ENCODE measurements around the gene STX1A. TPM values are rescaled to one million over a fixed set of nuclear protein-coding genes. Genes with fewer than 3 reads are reported as not detected.

The STX1A gene
- total RNA-seq, 3 donors from 2014 or later = 5.9 to 9.5 (median 8.5) TPM

GRCh38 chr7:73708961-73709549, 10.4 kb downstream of the STX1A start:
- TF ChIP-seq CTCF (IDR thresholded peaks at IDR 0.05) = no peak
- Histone ChIP-seq H3K27me3 (no peaks in the 10 kb centered on the region), H3K9me3 (no peaks in the 10 kb centered on the region), H3K27ac (no peak overlapping the region), H3K4me3 (no peak overlapping the region), H3K4me1 (no peaks in the 10 kb centered on the region), H3K36me3 (no peaks in the 10 kb centered on the region)
- no peak for DNase-seq (ENCODE audit: low spot score in 2 of 2)
- intact Hi-C loops (cut with DNase I; ENCODE audit: low total_unique reads) = no loop called here

- peak; percentile 87 to 95 for DNase-seq (ENCODE audit: low spot score in 2 of 2)
- intact Hi-C loops (cut with DNase I; ENCODE audit: low total_unique reads) = no loop called here
- no peak for TF ChIP-seq POLR2A (IDR thresholded peaks at IDR 0.05)
- peak in 1 of 3 donors; percentile 12 for TF ChIP-seq POLR2AphosphoS5 (IDR thresholded peaks at IDR 0.05)
- Histone ChIP-seq H3K4me3 (no peak overlapping the region), H3K27ac (peak overlapping the region; percentile 80 to 81), H3K36me3 (no peaks in the 10 kb centered on the region), H3K27me3 (no peaks in the 10 kb centered on the region), H3K4me1 (no peaks in the 10 kb centered on the region), H3K9me3 (no peaks in the 10 kb centered on the region)
Observed at GRCh38 chr7:73707045-73707631, 12.3 kb downstream of the STX1A start.

- TF ChIP-seq POLR2AphosphoS5 (IDR thresholded peaks at IDR 0.05) (no peak), POLR2A (IDR thresholded peaks at IDR 0.05) (no peak), CTCF (IDR thresholded peaks at IDR 0.05) (no peak)
- no peaks in the 10 kb centered on the region for H3K9me3 ChIP-seq
- no peaks in the 10 kb centered on the region for H3K27me3 ChIP-seq
- no peak for DNase-seq (ENCODE audit: low spot score in 2 of 2)
- H3K4me3 ChIP-seq = no peak overlapping the region
- intact Hi-C loops (cut with DNase I; ENCODE audit: low total_unique reads) = no loop called here
- H3K27ac ChIP-seq = peak overlapping the region; percentile 80 to 81
- no peaks in the 10 kb centered on the region for H3K36me3 ChIP-seq
- no peaks in the 10 kb centered on the region for H3K4me1 ChIP-seq
Observed at GRCh38 chr7:73706126-73707044, 13.1 kb downstream of the STX1A start.

- Histone ChIP-seq H3K4me1 (no peaks in the 10 kb centered on the region), H3K4me3 (no peak overlapping the region), H3K27me3 (no peaks in the 10 kb centered on the region), H3K36me3 (no peaks in the 10 kb centered on the region), H3K27ac (peak overlapping the region; percentile 80 to 81), H3K9me3 (no peaks in the 10 kb centered on the region)
- no peak for DNase-seq (ENCODE audit: low spot score in 2 of 2)
- intact Hi-C loops (cut with DNase I; ENCODE audit: low total_unique reads) = no loop called here
- no peak for TF ChIP-seq POLR2A (IDR thresholded peaks at IDR 0.05)
- TF ChIP-seq CTCF (IDR thresholded peaks at IDR 0.05) = no peak
- no peak for TF ChIP-seq POLR2AphosphoS5 (IDR thresholded peaks at IDR 0.05)
Observed at GRCh38 chr7:73705551-73705920, 13.9 kb downstream of the STX1A start.

GRCh38 chr7:73704640-73705550, 14.6 kb downstream of the STX1A start:
- intact Hi-C loops (cut with DNase I; ENCODE audit: low total_unique reads) = no loop called here
- TF ChIP-seq CTCF (IDR thresholded peaks at IDR 0.05) (no peak), POLR2AphosphoS5 (IDR thresholded peaks at IDR 0.05) (no peak), POLR2A (IDR thresholded peaks at IDR 0.05) (no peak)
- Histone ChIP-seq H3K4me1 (no peaks in the 10 kb centered on the region), H3K4me3 (no peak overlapping the region), H3K27ac (peak overlapping the region; percentile 80 to 81), H3K9me3 (no peaks in the 10 kb centered on the region), H3K27me3 (no peaks in the 10 kb centered on the region), H3K36me3 (no peaks in the 10 kb centered on the region)
- peak; percentile 37 to 81 for DNase-seq (ENCODE audit: low spot score in 2 of 2)
